CMK (cell line): ENCODE data around the gene PYDC2.

Source experiments
- DNase-seq: peaks from one replicate; pipeline ENCODE4 v3.0.0-alpha.2; 2010; ENCODE audit warnings: low read depth

PYDC2 gene

DNA sequence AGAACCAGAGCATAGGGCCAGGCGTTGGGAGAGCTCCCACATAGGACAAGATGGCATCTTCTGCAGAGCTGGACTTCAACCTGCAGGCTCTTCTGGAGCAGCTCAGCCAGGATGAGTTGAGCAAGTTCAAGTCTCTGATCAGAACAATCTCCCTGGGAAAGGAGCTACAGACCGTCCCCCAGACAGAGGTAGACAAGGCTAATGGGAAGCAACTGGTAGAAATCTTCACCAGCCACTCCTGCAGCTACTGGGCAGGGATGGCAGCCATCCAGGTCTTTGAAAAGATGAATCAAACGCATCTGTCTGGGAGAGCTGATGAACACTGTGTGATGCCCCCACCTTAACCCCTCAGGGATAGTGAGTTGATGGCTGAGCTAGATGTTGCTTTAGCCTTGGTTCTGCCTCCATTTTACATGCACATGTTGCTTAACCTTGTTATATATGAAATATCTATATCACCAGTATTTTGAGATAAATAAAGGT lies at the start of gene PYDC2:
Gene PYDC2, plus strand, starts transcription at position 51 of the 483 bp plus-strand sequence. Its CDS starts 0 bp downstream, at position 51.
- DNase-seq: no peak

DNA sequence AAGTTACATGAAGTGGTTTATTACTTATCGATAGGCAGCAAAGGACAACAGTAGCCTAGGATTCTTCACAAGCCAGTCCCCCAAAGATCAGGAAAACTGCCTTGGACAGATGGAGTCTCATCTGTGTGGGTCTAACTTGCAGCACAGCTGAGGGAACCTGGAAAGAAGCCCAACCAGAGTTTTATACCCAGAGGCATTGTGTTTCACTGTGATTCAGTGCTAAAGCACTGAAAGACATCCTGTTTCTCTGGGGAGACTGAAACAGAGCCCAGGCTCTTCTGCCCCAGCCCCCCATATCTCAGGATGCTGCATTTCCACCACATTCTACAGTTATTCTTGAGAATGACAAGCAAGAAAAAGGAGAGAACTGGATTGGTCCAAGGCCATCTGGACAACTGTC lies 48.2 kb upstream of the PYDC2 start:
- DNase-seq: no peak

DNA sequence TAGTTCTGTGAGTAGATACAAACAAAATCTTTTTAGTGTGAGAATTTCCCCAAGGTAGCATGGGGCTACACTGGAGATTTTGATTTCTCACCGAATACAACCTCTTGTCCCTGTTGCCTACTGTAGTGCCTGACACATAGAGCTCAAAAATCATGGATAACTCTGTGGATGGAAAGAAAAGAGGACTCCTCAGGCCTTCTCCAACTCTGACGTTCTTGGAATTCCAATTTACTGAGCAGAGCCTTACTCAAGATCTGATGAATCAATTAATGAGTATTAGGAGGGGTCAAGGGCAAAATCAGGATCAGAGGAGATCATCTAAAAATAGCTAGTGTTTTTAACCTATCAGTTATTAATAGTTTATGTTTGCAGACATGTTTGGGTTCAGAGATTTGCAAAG lies 46.7 kb upstream of the PYDC2 start:
- no peak for DNase-seq

DNA sequence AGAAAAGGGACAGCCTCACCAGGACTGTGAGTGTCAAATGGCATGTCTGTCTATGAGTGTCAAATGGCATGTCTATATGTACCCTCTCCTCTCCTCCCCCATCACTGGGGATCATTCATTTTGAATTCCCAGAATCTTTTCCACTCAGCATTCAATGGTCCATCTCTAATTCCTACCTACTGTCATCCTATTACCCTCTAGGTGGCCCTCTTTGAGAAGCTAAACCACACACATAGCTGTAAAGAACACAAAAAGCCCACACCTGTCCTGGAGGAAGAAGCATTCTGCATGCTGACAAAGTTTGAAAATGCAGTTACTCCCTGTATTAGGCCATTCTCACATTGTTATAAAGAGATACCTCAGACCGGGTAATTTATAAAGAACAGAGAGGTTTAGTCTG lies 46.2 kb upstream of the PYDC2 start:
- DNase-seq: no peak

DNA sequence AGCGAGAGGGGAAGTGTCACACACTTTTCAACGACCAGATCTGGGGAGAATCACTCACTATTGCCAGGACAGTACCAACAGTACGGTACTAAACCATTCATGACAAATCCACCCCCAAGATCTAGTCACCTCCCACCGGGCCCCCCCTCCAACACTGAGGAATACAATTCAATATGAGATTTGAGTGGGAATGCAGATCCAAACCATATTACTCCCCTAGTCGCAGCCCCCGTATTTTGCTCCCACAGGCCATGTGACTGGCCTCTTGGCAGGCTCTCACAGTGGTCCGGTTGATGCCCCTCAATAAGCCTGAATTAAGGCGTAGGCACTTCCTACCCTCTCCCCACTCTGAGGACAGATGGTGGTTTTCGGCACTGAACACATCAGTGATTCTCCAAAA lies 45.4 kb upstream of the PYDC2 start:
- DNase-seq: no peak

DNA sequence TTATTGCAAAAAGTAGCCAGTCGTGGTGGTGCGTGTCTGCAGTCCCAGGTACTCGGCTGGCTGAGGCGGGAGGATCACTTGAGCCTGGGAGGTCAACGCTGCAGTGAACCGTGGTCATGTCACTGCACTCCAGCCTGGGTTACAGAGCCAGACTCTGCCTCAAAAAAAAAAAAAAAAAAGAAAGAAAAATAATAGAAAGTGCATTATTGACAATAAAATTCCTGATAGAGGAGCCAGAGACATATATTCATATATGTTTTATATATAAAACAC lies 43.6 kb upstream of the PYDC2 start:
- DNase-seq: no peak

DNA sequence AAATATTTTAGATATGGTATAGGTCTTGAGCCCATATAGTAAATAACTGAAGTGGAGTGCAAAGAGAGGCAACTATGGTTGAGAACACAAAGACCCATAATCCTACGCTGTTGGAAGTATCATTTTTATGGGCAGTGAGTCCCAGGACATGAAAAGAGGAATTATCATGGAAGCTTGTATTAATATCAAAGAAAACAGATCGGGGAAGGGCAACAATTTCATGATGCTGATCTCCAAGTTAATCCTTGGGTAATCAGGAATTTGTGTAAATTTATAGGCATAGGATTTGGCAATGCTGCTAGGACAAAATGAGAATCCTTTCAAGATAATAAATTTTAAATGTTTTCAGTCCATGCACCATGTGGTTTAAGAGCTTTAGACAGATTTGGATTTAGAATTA lies 40.2 kb upstream of the PYDC2 start:
- DNase-seq: no peak

DNA sequence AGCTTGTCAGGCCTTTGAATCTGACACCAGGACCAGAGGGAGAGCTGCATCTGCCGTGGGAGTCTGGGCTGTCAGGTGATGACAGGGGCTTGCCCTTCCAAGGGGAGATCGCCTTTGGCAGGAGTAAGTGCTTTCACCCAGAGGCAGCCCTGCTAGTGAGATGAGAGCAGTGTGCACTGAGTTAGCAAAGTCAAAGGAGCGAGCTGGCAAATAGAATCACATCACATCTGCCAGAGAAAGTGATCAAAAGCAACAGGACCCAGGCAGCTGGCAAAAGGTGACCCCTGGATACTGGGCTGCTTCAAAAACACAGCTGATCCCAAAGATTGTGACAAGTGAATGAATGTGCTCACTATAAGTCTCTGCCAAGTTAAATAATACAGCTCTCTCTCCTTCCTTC lies 36.1 kb upstream of the PYDC2 start:
- DNase-seq: no peak

DNA sequence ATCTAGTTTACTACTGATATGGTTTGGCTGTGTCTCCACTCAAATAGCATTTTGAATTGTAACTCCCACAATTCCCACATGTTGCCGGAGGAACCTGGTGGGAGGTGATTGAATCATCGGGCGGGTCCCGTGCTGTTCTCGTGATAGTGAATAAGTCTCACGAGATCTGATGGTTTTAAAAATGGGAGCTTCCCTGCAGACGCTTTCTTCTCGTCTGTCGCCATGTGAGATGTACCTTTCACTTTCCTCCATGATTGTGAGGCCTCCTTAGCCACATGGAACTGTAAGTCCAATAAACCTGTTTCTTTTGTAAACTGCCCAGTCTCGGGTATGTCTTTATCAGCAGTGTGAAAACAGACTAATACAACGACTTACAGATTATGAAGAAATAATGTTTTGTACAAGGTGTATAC lies 35.6 kb upstream of the PYDC2 start:
- no peak for DNase-seq

DNA sequence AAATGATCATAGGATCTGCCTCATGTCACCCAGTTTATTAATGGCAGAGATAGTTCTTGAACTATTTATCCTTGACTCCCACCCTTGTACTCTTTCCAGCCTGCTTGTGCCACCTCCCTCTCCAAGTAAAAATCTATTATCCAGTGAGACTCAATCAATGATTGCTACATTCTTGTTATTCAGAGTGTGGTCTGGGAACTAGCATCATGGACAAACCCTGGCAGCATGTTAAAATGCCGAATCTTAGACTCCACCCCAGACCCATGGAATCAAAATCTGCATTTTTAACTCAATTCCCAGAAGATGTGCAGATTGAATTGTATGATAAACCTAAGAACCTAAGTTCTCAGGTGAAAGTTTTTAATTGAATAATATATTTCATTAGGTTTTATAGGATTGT lies 34.7 kb upstream of the PYDC2 start:
- DNase-seq: no peak

DNA sequence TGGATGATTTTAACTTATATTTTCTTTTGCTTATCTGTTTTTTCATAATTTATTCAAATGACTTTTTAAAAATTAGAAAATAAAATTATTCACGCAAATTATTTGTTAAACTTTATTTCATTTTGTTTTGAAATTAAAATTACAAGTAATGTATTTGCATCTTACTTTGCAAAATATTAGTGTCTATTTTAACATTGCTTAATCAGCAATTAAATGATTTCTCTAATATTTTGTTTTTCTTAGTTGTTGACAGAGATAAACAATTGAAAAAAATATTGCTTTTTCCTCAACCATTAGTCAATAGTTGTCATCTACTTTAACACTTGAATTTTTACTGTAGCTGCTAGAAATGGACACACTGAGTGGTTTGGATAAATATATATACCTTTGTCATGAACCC lies 32.8 kb upstream of the PYDC2 start:
- DNase-seq: no peak

DNA sequence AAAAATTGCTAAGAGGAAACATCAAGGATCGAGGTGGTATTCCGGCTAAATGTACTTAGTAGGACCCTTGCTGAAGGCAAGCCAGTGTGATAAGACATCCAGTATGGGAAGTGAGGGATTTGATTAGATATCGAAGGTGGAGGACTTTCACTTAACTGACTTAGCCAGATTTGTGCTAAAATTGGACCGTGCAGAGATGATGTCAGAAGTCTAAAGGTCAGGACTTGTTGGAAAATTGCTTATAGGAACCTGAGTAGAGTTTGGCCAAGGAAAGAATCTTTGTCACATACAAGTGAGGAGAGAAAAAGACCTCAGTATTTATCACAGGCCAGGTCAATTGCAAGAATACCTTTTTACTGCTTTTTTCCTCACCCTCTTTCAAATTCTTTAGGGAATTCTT lies 30.9 kb upstream of the PYDC2 start:
- no peak for DNase-seq

DNA sequence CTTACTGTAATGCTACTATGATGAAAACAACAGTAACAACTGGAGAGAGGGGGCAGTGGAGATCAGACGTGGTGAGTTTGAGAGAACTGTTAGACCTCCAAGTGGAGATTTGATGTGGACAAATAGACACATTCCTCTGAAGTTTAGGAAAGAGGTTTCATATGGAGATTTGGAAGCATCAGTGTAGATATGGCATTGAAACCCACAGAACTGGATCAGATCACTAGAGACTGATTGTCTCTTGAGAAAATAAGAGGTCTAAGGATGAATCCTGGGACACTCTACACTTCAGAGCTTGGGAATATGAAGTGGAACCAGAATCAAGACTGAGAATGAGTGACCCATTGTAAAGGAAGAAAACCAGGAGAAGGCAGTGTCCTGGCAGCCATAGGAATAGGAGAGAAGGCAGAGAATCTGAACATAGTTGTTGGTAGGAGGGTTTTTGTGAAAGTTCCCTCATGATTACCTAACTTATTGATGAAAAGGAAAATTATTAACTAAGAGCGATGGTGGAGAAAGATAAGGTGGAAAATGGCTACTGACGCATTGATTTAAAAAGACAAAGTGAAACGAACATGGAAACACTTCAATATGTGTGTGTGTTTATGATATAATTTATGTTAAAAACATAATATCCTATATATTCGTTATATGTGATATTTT lies 29.7 kb upstream of the PYDC2 start:
- no peak for DNase-seq

DNA sequence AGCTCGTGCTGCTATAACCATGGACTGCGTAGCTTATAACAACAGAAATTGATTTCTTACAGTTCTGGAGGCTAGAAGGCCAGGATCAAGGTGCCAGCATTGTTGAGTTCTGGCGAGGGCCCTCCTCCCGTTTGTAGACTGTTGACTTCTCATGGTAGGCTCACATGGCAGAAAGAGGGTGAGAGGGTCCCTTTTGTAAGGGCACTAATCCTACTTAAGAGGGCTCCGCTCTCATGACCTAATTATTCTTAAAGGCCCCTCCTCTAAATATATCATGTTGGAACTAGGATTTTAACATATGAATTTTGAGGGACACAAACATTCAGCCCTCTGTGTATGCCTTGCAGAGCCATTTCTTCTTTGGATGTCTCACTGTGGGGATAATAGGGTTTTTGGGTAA lies 28.8 kb upstream of the PYDC2 start:
- DNase-seq: no peak

DNA sequence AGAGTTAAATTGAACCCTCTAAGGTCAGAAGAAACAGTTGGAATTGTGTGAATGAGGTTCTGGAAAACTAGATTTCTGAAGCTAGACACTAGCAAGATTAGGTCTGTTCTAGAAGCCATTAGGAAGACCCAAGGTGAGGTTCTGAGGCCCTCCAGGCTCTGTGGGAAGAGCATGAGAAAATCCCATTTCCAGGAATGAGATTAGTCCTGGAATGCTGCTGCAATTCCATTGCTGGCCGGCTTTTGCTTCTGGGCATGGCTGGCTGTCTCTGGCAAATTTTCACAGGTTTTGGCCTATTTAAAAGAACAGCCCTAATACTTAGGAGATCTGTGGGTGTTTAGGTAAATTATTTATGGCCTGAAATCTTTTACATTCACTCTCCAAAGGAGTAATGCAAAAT lies 26.9 kb upstream of the PYDC2 start:
- DNase-seq: no peak

DNA sequence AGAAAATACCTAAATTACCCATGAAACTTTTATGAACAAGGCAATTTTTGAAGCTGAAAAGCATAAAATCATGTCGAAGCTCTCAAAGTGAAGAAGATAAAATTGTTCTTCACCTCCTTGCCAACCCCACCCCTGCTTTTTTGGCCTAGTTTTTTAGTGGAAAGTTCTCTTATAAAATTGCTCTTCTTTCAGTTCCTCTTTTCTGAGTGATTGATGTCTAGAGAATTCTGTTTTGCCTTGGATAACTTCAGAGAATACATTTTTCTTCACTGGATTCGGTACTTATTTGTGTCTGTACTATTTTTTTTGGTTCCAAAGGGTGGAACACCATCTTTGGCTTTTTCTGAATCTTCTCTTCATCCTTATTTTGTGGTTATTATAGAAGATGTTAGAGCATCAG lies 25.0 kb upstream of the PYDC2 start:
- no peak for DNase-seq

DNA sequence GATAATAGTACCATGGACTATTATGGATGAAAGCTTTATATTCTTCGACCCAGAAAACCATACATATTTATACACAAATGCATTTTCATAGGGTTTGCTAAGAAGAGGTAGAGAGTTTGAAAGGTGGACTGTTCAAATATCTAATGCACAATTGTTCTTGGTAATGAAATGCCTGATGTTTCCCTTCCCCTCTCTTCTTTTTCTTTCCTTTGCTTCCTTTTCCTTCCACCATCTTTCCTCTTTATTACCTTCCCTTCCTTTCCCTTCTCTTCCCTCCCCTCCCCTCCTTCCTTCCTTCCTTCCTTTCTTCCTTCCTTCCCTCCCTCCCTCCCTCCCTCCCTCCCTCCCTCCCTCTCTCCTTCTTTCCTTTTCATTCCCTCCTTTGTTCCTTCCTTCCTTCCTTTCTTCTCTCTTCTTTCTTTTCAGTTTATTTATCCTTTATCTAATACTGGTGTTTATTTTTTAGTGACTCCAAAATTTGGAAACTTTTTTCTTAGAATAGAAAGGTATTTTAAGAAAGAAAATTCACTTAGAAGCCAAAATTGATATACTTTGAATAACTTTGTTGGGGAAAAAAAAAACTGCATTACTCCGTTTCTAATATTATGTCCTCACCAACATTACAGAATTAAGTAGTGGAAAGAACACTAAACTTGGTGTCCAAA lies 22.7 kb upstream of the PYDC2 start:
- DNase-seq: no peak

DNA sequence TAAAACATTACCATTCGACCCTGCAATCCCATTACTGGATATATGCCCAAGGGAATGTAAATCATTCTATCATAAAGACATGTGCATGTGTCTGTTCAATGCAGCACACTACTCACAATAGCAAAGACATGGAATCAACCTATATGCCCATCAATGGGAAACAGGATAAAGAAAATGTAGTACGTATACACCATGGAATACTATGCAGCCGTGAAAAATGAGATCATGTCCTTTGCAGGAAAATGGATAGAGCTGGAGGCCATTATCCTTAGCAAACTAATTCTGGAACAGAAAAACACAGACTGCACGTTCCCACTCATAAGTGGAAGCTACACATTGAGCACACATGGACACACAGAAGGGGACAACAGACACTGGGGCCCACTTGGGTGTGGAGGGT lies 20.4 kb upstream of the PYDC2 start:
- no peak for DNase-seq

DNA sequence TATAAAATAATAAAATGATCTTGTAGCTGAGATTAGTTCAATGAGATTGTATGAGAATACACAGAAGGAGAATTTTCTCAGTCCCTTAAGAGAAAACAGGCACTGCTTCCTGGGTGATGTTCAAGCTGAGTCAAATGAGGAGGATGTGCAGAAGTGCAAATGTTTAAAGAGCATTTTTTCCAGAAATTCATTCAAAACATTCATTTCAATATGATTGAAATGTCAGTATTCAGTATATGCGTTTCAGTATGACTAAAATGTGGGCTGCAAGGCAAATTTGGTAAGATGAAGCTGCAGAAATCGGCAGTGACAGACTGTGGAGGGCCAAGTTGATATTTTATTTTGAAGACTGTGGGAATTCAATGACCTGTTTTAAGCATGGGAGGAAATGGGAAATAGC lies 19.3 kb upstream of the PYDC2 start:
- no peak for DNase-seq

DNA sequence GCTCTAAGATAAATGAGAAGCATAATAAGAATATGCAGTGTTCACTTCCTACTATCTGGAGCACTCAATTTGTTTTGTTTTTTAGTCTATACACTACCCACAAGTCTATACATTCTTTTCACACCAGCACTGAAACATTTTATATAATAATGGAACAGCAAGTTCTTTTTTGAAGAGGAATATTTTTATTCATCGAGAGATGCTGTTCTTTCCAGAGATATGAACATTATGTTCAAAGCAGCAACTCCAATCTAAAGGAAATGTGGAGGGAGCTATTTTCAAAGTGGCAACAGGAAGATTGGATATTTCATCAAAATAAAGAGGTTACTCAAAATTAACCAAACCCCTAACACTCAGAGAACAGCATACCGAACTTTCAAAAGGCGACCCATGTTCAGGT lies 16.4 kb upstream of the PYDC2 start:
- DNase-seq: no peak

DNA sequence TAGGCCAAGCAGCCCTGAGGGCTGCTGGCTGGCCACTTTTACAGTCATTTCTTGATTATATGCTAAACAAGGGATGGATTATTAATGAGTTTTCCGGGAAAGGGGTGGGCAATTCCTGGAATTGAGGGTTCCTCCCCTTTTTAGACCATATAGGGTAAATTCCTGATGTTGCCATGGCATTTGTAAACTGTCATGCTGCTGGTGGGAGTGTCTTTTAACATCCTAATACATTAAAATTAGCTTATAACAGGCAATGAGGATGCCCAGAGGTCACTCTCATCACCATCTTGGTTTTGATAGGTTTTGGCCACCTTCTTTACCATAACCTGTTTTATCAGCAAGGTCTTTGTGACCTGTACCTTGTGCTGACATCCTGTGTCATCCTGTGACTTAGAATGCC lies 11.7 kb upstream of the PYDC2 start:
- no peak for DNase-seq

DNA sequence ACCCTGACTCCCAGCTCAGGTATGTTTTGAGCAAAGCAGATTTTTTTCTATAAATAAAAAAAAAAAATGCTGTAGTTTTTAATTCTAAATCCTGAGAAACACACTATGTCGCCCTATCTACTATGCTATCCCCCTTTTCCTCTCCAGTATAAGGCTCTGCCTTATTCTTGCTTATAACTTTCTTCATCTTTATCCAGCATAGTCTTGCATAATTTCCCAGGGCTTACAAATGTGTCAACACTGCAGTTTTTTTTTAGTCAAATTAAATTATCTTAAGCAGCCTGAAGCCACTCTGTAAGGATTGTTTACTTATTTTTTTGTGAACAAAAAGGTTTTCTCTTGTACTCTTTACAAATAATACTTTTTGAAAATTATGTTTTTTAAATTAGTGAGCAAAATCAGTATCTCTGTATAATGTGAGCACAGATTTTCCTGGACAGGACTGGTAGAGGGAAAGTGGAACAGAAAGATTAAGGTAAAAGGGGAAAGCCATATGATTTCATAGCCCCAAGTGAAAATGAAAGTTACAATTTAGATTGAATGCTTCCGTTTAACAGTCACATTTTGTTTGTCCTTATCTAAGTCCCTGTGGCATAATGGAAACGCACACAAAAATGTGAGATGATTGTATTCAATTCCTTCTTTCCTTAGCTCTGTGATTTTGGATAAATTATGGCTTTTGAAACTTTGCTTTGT lies 5.6 kb upstream of the PYDC2 start:
- no peak for DNase-seq

DNA sequence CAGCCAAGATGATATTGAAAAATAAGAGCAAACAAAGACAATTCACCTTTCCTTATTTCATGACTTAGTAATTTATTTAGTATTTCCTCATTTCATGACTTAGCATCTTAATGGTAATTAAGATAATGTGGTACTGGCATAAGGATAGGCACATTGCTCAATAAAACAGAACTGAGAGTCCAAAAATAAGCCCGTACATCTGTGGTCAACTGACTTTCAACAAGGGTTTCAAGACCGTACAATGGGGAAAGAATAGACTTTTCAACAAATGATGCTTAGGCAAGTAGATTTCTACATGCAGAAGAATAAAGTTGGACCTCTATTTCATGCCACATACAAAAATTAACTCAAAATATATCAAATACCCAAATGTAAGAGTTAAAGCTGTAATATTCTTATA lies 603 bp upstream of the PYDC2 start:
- no peak for DNase-seq

DNA sequence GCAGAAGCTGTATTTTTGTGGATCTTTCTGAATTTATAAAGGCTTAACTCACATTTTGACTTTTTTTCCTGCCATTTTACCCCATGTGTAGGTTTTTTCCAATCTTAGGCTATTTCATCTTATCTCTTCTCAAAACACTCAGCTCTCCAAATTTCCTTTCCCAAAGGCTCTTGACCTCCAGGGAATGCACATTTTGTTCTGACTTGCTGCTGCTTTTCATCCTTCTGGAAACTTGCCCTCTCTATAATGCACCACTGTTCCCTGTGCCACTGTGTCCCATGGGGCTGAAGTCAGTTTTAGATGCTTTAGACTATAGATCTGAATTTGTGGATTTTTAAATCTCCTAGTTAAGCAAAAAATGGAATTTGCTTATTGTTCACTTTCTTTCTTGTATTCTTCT lies 9.1 kb downstream of the PYDC2 start:
- no peak for DNase-seq
